GM23248 (cell line): Measurements from ENCODE around the gene ARRDC5. TPM values are rescaled to one million over a fixed set of nuclear protein-coding genes. Genes with fewer than 3 reads are reported as not detected.

Source experiments
- DNase-seq: peaks from one replicate; pipeline ENCODE4 v3.0.0-alpha.2; 2015
- H2AFZ ChIP-seq: fragments of 200-600 bp; sonication (generic); 2 replicates; pipeline ENCODE4 v1.6.1; 2016; ENCODE audit warnings: antibody characterized with exemption
- H3F3A ChIP-seq: fragments of 200-600 bp; sonication (generic); 2 replicates; pipeline ENCODE4 v1.6.1; 2016; ENCODE audit warnings: mild to moderate bottlenecking, antibody characterized with exemption, mixed run types; ENCODE audit not compliant: insufficient read depth
- H3K27ac ChIP-seq: fragments of 200-600 bp; sonication (generic); 2 replicates; pipeline ENCODE4 v1.5.1; 2016; ENCODE audit warnings: mild to moderate bottlenecking
- H3K27me3 ChIP-seq: fragments of 200-600 bp; sonication (generic); replicated peaks from 2 replicates; pipeline ENCODE4 v1.6.1; 2016; ENCODE audit warnings: mild to moderate bottlenecking; ENCODE audit not compliant: insufficient read depth
- H3K36me3 ChIP-seq: fragments of 200-600 bp; sonication (generic); 2 replicates; pipeline ENCODE4 v1.6.1; 2016; ENCODE audit warnings: low read depth, mild to moderate bottlenecking
- H3K4me1 ChIP-seq: fragments of 200-600 bp; sonication (generic); 2 replicates; pipeline ENCODE4 v1.6.1; 2016; ENCODE audit warnings: mild to moderate bottlenecking; ENCODE audit not compliant: insufficient read depth
- H3K4me2 ChIP-seq: fragments of 200-600 bp; sonication (generic); one replicate; pipeline ENCODE4 v1.6.1; 2016; ENCODE audit warnings: mild to moderate bottlenecking; ENCODE audit not compliant: unreplicated experiment
- H3K4me3 ChIP-seq: fragments of 200-600 bp; sonication (generic); 2 replicates; pipeline ENCODE4 v1.5.1; 2016; ENCODE audit warnings: mild to moderate bottlenecking
- H3K79me2 ChIP-seq: fragments of 200-600 bp; sonication (generic); 2 replicates; pipeline ENCODE4 v1.6.1; 2016; ENCODE audit warnings: mild to moderate bottlenecking; ENCODE audit not compliant: insufficient read depth
- H3K9ac ChIP-seq: fragments of 200-600 bp; sonication (generic); 2 replicates; pipeline ENCODE4 v1.6.1; 2016; ENCODE audit warnings: mild to moderate bottlenecking
- H3K9me2 ChIP-seq: fragments of 200-600 bp; sonication (generic); 2 replicates; pipeline ENCODE4 v1.6.1; 2016; ENCODE audit warnings: mixed run types, mild to moderate bottlenecking, moderate library complexity; ENCODE audit not compliant: insufficient read depth
- H3K9me3 ChIP-seq: fragments of 200-600 bp; sonication (generic); one replicate; pipeline ENCODE4 v1.6.1; 2017; ENCODE audit warnings: low read depth
- H4K20me1 ChIP-seq: fragments of 200-600 bp; sonication (generic); 2 replicates; pipeline ENCODE4 v1.6.0; 2016; ENCODE audit not compliant: insufficient read depth
- EZH2 ChIP-seq: fragments of 200-600 bp; sonication (generic); IDR thresholded peaks from 2 replicates; pipeline ENCODE4 v1.6.1; 2018; ENCODE audit warnings: antibody characterized with exemption, mild to moderate bottlenecking; ENCODE audit not compliant: insufficient read depth, poor library complexity, severe bottlenecking
- EZH2phosphoT487 ChIP-seq: fragments of 200-600 bp; sonication (generic); IDR thresholded peaks from 2 replicates; pipeline ENCODE4 v1.6.1; 2018; ENCODE audit warnings: antibody characterized with exemption, moderate library complexity, mild to moderate bottlenecking, low read depth; ENCODE audit not compliant: insufficient read depth
- WGBS, 2 experiments: methylation state at CpG; one replicate each; pipeline ENCODE4 v1.1.6; 2015 to 2017; ENCODE audit warnings: low lambda C conversion rate in 2 of 2, low coverage in 1 of 2; ENCODE audit errors: missing lambda C conversion rate in 2 of 2; 5-methylcytosine and 5-hydroxymethylcytosine counted together
- in situ Hi-C: fragments of 300-500 bp; cut with MboI; formaldehyde crosslinking; loops from 2 replicates; pipeline ENCODE4 v1.15.0; 2020
- polyA plus RNA-seq: library from polyadenylated mRNA; unstranded; fragments of >200 nt; fragmentation: Nextera tagmentation; extraction: Ambion mirVana; gene quantifications from 2 replicates; pipeline ENCODE4 v1.2.1, GENCODE V29; 2016
- total RNA-seq: library from RNA; depleted of rRNA; stranded (reverse); fragments of >200 nt; shearing (Covaris generic); gene quantifications from 2 replicates; pipeline ENCODE4 v1.2.3, GENCODE V29; 2014

The ARRDC5 gene
- total and polyA plus RNA-seq, 2 experiments from 2014 or later = not detected

DNA sequence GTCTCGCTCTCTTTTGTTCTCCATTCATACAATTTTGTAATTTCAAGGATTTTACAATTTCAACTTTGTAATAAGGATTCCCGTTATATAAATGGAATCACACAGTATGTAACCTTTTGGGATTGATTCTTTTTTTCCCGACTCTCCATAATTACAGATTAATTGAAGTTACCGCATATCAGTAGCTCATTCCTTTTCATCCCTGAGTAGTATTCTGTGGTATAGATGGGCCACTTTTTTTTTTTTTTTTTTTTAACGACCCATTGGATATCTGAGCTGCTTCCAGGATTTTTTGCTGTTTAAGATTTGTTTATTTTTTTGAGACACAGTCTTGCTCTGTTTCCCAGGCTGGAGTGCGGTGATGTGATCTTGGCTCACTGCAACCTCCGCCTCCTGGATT is 34.4 kb upstream of the ARRDC5 start:
- no peak overlapping the region for H3K27ac ChIP-seq
- no peak overlapping the region for H3K9ac ChIP-seq
- H3K36me3 ChIP-seq = 0 out of 2 replicates have a peak, but pooled peaks cover 7% of the 10 kb centered on the region
- H3K9me2 ChIP-seq = no peaks in the 10 kb centered on the region
- H3K27me3 ChIP-seq = no peaks in the 10 kb centered on the region
- no peaks in the 10 kb centered on the region for H4K20me1 ChIP-seq
- WGBS, 2 experiments = 92 to 93% methylated on average over 7 of the region's 7 CpGs
- H3K4me2 ChIP-seq = no peak overlapping the region
- peaks cover 59% of the 10 kb centered on the region for H3K79me2 ChIP-seq
- in situ Hi-C loops = no loop called here
- TF ChIP-seq EZH2 (no peak), EZH2phosphoT487 (no peak)
- H3K9me3 ChIP-seq = no peaks in the 10 kb centered on the region
- no peaks in the 10 kb centered on the region for H3K4me1 ChIP-seq
- no peak overlapping the region for H3K4me3 ChIP-seq
- H2AFZ ChIP-seq = no peak overlapping the region
- no peak for DNase-seq
- 0 out of 2 replicates have a peak, but pooled peaks cover 10% of the 10 kb centered on the region for H3F3A ChIP-seq

DNA sequence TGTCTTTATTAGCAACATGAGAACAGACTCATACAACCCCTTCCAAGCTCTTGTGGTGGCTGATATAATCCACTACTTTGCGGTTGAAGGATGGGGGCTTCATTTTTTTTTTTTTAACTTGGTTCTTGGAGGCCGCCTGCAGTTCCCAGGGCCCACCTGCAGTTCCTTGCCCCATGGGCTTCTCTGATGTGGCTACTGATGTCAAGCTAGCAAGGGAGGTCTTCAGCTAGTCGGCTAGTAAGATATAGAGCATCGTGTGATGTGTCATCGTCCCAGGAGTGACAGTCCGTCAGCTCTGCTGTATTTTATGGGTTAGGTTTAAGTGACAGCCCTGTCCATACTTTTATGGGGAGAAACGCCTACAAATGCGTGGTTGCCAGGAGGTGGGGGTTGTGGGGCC is 32.7 kb upstream of the ARRDC5 start:
- Histone ChIP-seq H3K36me3 (0 out of 2 replicates have a peak, but pooled peaks cover 7% of the 10 kb centered on the region), H4K20me1 (no peaks in the 10 kb centered on the region), H2AFZ (no peak overlapping the region), H3F3A (0 out of 2 replicates have a peak, but pooled peaks cover 10% of the 10 kb centered on the region), H3K9ac (no peak overlapping the region), H3K27me3 (no peaks in the 10 kb centered on the region), H3K9me2 (no peaks in the 10 kb centered on the region), H3K4me1 (no peaks in the 10 kb centered on the region), H3K79me2 (peaks cover 63% of the 10 kb centered on the region), H3K4me2 (no peak overlapping the region), H3K4me3 (no peak overlapping the region), H3K27ac (no peak overlapping the region), H3K9me3 (no peaks in the 10 kb centered on the region)
- in situ Hi-C loops = no loop called here
- no peak for TF ChIP-seq EZH2
- TF ChIP-seq EZH2phosphoT487 = no peak
- DNase-seq = no peak
- 91 to 94% methylated on average over 8 of the region's 8 CpGs for WGBS, 2 experiments

GRCh38 chr19:4933528-4933927 is 30.8 kb upstream of the ARRDC5 start:
- H3F3A ChIP-seq = 0 out of 2 replicates have a peak, but pooled peaks cover 10% of the 10 kb centered on the region
- peaks cover 68% of the 10 kb centered on the region for H3K79me2 ChIP-seq
- in situ Hi-C loops = no loop called here
- no peak overlapping the region for H2AFZ ChIP-seq
- no peak overlapping the region for H3K27ac ChIP-seq
- no peaks in the 10 kb centered on the region for H4K20me1 ChIP-seq
- H3K9me2 ChIP-seq = no peaks in the 10 kb centered on the region
- H3K4me3 ChIP-seq = no peak overlapping the region
- no peak overlapping the region for H3K4me2 ChIP-seq
- H3K9ac ChIP-seq = no peak overlapping the region
- peaks cover 10% of the 10 kb centered on the region for H3K4me1 ChIP-seq
- no peak for DNase-seq
- H3K27me3 ChIP-seq = no peaks in the 10 kb centered on the region
- TF ChIP-seq EZH2 (no peak), EZH2phosphoT487 (no peak)
- H3K9me3 ChIP-seq = no peaks in the 10 kb centered on the region
- 76 to 83% methylated on average over 7 of the region's 7 CpGs for WGBS, 2 experiments
- 0 out of 2 replicates have a peak, but pooled peaks cover 7% of the 10 kb centered on the region for H3K36me3 ChIP-seq

DNA sequence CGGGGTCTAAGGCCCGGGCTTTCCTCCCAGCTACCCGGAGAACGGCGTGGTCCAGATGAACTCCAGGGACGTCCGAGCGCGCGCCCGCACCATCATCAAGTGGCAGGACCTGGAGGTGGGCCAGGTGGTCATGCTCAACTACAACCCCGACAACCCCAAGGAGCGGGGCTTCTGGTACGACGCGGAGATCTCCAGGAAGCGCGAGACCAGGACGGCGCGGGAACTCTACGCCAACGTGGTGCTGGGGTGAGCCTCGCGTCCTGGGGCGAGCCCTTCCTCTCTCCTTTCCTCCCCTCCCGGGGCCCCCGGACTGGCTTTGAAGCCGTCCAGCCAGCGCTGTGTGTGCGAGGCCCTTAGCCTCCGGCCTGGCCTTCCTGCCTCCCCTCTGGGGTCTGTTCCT is 30.0 kb upstream of the ARRDC5 start:
- H3K4me1 ChIP-seq = peaks cover 10% of the 10 kb centered on the region
- TF ChIP-seq EZH2 = no peak
- no peak for TF ChIP-seq EZH2phosphoT487
- 0 out of 2 replicates have a peak, but pooled peaks cover 7% of the 10 kb centered on the region for H3K36me3 ChIP-seq
- H3K27me3 ChIP-seq = no peaks in the 10 kb centered on the region
- H2AFZ ChIP-seq = no peak overlapping the region
- no peak overlapping the region for H3K4me3 ChIP-seq
- H4K20me1 ChIP-seq = no peaks in the 10 kb centered on the region
- DNase-seq = no peak
- H3F3A ChIP-seq = 0 out of 2 replicates have a peak, but pooled peaks cover 2% of the 10 kb centered on the region
- H3K9ac ChIP-seq = no peak overlapping the region
- in situ Hi-C loops = no loop called here
- no peaks in the 10 kb centered on the region for H3K9me2 ChIP-seq
- no peak overlapping the region for H3K27ac ChIP-seq
- 98% methylated on average over 32 of the region's 32 CpGs for WGBS, 2 experiments
- H3K4me2 ChIP-seq = no peak overlapping the region
- peaks cover 73% of the 10 kb centered on the region for H3K79me2 ChIP-seq
- no peaks in the 10 kb centered on the region for H3K9me3 ChIP-seq
